ENCODE results near the gene ITFG1.

- TF ChIP-seq CTCF (IDR thresholded peaks at IDR 0.05) (no peak), POLR2A (IDR thresholded peaks at IDR 0.05) (no peak)
Observed at GRCh38 chr16:47198180-47198575, 262.7 kb downstream of the ITFG1 start.
